GM18858 (cell line): ENCODE results near the gene SLPI.

Source experiments
- ATAC-seq: cut with Tn5 transposase; IDR thresholded peaks from one replicate; pipeline ENCODE4 v1.9.1; 2021; ENCODE audit not compliant: unreplicated experiment

The SLPI gene

DNA sequence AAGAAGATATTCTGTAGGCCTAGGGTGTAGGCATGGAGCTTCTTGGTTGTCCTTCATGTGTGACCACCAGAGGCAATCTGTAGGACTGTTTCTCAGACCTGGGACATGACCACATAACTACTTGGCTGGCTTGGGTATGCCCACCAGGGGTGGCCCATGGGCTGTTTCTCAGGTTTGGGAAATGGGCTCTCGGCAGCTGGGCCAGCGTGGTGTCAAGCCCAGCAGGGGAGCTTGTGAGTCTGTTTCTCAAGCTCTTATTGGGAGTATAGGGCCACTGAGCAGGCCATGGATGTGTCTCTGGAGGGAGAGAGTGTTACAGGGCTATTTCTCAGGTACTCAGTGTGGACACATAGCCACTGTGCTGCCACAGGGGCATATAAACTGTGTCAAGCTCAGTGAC is 35.7 kb downstream of the SLPI start:
- no peak for ATAC-seq

DNA sequence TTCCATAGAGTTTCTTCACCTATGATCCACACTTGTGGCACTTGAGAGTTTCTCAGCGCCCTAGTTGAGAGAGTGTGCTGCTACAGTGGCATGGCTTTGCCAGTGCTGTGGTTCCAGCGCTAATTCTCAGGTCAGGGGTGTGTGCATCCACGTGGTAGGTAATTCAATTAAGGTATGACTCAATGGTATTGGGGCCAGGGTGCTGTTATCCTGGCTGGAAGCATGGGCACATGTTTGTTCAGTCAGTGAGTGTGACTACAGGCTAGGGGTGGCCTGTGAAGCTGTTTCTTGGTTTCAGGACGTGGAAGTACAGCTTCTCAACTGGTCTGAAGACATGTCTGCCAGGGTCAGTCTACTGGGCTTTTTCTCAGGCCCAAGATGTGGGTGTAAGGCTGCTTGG is 36.2 kb downstream of the SLPI start:
- no peak for ATAC-seq

GRCh38 chr20:45212836-45213235 is 41.5 kb downstream of the SLPI start:
- ATAC-seq: no peak

DNA sequence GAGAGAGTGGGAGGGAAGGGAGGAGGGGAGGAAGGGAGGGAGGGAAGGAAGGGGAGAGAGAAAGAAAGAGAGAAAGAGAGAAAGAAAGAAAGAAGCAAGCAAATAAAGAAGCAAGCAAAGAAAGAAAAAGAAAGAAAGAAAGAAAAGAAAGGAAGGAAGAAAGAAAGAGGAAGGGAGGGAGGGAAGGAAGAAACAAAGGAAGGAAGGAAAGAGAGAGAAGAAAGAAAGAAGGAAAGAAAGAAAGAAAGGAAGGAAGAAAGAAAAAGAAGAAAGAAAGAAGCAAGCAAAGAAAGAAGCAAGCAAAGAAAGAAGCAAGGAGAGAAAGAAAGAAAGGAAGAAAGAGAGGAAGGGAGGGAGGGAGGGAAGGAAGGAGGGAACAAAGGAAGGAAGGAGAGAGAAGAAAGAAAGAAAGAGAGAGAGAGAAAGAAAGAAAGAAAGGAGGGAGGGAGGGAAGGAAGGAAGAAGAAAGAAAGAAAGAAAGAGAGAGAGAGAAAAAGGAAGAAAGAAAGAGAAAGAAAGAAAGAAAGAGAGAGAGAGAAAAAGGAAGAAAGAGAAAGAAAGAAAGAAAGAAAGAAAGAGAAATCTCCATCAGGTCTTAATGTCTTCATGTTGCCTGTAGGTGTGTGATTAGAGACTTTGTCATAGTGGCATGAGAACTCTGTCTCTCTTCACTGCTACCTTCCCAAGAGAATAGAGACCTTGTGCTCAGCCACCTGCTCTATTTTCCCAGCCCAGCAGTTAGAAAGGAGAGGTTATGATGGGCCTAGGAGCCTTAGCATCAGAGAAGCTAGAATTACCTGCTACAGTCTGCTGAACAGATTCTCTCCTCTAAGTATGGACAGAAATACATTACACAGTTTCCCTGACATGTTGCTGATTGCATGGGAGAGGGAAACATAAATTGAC is 42.5 kb downstream of the SLPI start:
- no peak for ATAC-seq

DNA sequence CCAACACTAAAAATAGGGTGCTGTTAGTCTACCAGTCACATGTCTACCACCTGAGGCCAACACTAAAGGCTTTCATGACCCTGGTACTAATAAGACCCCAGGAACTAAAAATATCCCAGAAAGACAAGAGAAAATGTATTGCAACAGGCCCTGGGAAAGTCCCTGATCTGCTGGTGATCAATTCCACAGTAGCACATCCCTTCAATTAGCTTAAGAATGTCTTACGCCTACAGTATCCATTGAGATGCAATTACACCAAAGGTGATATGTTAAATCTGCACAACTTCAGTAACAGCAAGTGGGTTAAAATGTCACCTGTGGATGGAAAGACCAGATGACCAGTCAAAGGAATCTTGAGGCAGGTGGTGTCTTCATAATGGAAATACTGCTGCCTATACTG is 44.4 kb downstream of the SLPI start:
- ATAC-seq: no peak

DNA sequence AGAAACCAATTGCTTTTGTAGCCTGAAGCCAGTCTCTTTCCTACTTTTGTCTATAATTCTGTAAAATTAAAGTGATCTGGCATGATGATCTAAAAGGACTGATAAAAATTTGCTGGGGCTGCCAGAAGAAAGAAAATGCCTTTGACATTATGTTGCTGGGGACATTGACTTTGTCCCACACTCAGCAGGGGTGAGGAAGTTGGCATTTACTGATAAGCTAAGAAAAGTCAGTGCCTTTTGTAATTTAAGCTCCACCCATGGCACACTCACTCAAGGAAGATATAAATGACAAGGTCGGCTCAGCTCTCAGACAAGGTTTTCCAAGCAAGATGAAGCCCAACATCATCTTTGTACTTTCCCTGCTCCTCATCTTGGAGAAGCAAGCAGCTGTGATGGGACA is 47.6 kb downstream of the SLPI start, which contains the start of gene SEMG1:
TSS of gene SEMG1 (plus strand) at position 309 of the 400 bp plus-strand sequence. CDS start at position 330, 21 bp downstream.
- no peak for ATAC-seq
